Activated naive CD4-positive, alpha-beta T cell treated with anti-CD3 and anti-CD28 coated beads, Interleukin-2, amount 10 ng/mL, durations not matched to agents 7 days and 5 days (primary cell): Measurements from ENCODE around the gene FBXL3.

Experiments
- CTCF ChIA-PET: fragments of 350-600 bp; sonication (Branson Sonifier 250); formaldehyde crosslinking; loops from one replicate; lab custom pipeline; 2021; ENCODE audit warnings: antibody characterized with exemption; lab: Charles Lee
- DNase-seq: peaks from one replicate; pipeline ENCODE4 v3.0.0-alpha.2; 2020
- H3K27ac Mint-ChIP-seq: one replicate; pipeline ENCODE4 v1.8.0; 2021; ENCODE audit warnings: mild to moderate bottlenecking, moderate library complexity, mixed read lengths
- H3K27me3 Mint-ChIP-seq: one replicate; pipeline ENCODE4 v1.8.0; 2021; ENCODE audit warnings: mild to moderate bottlenecking, mixed read lengths
- H3K36me3 Mint-ChIP-seq: one replicate; pipeline ENCODE4 v1.8.0; 2021; ENCODE audit warnings: mixed read lengths
- H3K4me1 Mint-ChIP-seq: one replicate; pipeline ENCODE4 v1.8.0; 2021; ENCODE audit warnings: mixed read lengths
- H3K4me3 Mint-ChIP-seq: one replicate; pipeline ENCODE4 v1.8.0; 2021; ENCODE audit warnings: mild to moderate bottlenecking, moderate library complexity, mixed read lengths
- H3K9me3 Mint-ChIP-seq: one replicate; pipeline ENCODE4 v1.8.0; 2021; ENCODE audit warnings: mixed read lengths

The FBXL3 gene

GRCh38 chr13:76991432-76991795, 35.5 kb downstream of the FBXL3 start:
- DNase-seq, result peak; percentile 65
- H3K27ac Mint-ChIP-seq, result peak overlapping the region; percentile 98
- H3K36me3 Mint-ChIP-seq, result peaks cover 13% of the 10 kb centered on the region
- H3K4me1 Mint-ChIP-seq, result peaks cover 32% of the 10 kb centered on the region
- H3K27me3 Mint-ChIP-seq, result peaks cover under 1% of the 10 kb centered on the region
- H3K4me3 Mint-ChIP-seq, result peak overlapping the region; percentile 97
- CTCF ChIA-PET, result interaction anchor here (0.9 to 1.5 kb wide), 4 partner anchors 11 to 106 kb away, joined by 3 to 10 read pairs (median 3); no protein-coding TSS in a partner anchor
- H3K9me3 Mint-ChIP-seq, result no peaks in the 10 kb centered on the region

DNA sequence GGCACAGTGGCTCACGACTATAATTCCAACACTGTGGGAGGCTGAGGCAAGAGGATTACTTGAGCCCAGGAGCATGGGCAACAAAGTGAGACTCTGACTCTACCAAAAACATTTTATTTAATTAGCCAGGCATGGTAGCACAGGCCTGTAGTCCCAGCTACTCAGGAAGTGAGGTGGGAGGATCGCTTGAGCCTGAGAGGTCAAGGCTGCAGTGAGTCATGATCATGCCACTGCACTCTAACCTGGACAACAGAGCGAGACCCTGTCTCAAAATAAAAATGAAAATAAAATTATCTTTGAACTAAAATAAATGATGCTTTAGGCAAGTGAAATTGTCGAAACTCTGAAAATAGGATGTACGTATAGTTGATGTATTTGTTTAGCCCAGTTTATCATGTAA, 43.3 kb downstream of the FBXL3 start:
- no peak overlapping the region for H3K27ac Mint-ChIP-seq
- H3K4me3 Mint-ChIP-seq, result no peak overlapping the region
- H3K4me1 Mint-ChIP-seq, result peaks cover 2% of the 10 kb centered on the region
- H3K36me3 Mint-ChIP-seq, result no peaks in the 10 kb centered on the region
- CTCF ChIA-PET, result interaction anchor here (1.0 kb wide), 1 partner anchor 13 kb away, joined by 3 read pairs; no protein-coding TSS in a partner anchor
- no peak for DNase-seq
- peaks cover 48% of the 10 kb centered on the region for H3K27me3 Mint-ChIP-seq
- H3K9me3 Mint-ChIP-seq, result no peaks in the 10 kb centered on the region

DNA sequence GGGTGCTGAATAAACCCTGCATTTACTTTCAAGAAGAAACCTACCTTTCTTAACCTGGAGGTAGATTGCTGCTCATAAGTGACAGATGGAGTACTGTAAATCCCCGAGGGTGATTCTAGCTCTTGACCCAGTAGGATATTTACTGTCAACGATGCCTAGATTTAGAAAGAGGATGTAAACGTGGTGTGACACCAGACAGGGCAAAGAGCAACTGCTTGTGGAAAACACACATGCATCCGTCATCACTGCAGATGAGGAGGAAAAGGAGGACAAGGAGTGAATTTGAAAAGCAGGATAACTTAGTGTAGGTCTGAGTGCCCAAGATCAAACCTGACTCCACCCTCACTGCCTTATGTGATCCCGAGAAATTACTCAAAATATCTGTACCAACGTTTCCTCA, 44.9 kb downstream of the FBXL3 start:
- no peak for DNase-seq
- H3K4me3 Mint-ChIP-seq, result no peak overlapping the region
- H3K27me3 Mint-ChIP-seq, result peaks cover 61% of the 10 kb centered on the region
- H3K27ac Mint-ChIP-seq, result no peak overlapping the region
- peaks cover 4% of the 10 kb centered on the region for H3K4me1 Mint-ChIP-seq
- H3K9me3 Mint-ChIP-seq, result no peaks in the 10 kb centered on the region
- CTCF ChIA-PET, result interaction anchor here (1.1 to 2.3 kb wide), 2 partner anchors 13 to 159 kb away, joined by 5 to 8 read pairs; no protein-coding TSS in a partner anchor
- H3K36me3 Mint-ChIP-seq, result no peaks in the 10 kb centered on the region

DNA sequence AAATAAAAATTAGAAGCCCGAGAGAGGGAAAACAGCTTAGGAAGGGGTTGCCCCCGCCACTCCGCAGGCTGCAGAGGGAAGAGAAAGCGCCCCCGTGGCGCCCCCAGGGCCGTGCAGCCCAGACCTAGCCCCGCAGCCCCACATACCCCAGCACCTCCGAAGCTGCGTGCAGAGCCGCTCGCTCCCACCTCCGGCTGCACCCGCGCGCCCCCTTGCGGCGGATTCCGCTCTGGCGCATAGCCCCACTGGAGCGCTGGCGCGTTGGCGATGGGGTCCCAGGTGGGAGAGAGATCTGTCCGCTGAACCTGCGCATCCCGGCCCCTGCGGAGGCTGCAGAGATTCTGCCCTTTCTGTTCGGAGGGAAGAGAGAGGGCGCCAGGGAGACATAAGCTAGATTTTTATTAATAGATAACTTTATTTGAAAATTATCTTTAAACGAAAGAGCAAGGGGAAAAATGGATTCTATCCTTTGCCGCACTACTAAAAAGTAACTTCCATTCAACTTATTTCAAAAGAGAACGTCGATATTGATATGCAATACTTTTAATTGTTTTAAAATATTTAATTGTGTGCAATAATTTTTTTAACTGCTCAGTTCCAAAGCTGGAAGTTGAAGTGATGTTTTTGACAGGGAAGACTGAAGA, 46.8 kb downstream of the FBXL3 start:
- peaks cover 11% of the 10 kb centered on the region for H3K4me1 Mint-ChIP-seq
- CTCF ChIA-PET, result interaction anchor here (0.5 to 2.3 kb wide), 21 partner anchors 9 to 1105 kb away, joined by 3 to 11 read pairs (median 3); partner anchors contain the start of genes CLN5 and KCTD12

DNA sequence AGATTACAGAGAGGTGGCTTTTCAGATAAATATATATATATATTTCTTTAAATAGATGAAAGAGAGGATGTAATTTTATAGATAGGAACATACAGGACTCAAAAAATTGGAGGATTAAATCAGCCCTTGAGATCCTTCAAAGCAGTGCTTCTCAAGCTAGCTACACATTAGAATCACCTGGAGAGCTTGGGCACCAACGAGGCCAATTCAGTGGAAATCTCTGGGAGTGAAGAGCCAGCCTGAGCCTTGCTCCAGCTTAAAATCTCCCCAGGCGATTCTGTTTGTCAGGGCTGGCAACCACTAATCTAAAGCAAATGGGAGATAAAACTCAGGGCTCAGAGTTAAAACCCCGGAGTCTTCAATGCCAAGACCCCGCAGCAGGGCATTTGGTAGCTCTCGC, 50.0 kb downstream of the FBXL3 start:
- peaks cover 11% of the 10 kb centered on the region for H3K4me1 Mint-ChIP-seq
- DNase-seq, result no peak
- CTCF ChIA-PET, result interaction anchor here (1.3 to 1.4 kb wide), 2 partner anchors 13 to 91 kb away, joined by 3 to 4 read pairs; no protein-coding TSS in a partner anchor
- H3K9me3 Mint-ChIP-seq, result no peaks in the 10 kb centered on the region
- H3K4me3 Mint-ChIP-seq, result no peak overlapping the region
- H3K27me3 Mint-ChIP-seq, result peaks cover 61% of the 10 kb centered on the region
- H3K27ac Mint-ChIP-seq, result no peak overlapping the region
- no peaks in the 10 kb centered on the region for H3K36me3 Mint-ChIP-seq

More for the DNA sequence above, 46.8 kb downstream of the FBXL3 start:
- DNase-seq, result peak; percentile 88
- Mint-ChIP-seq H3K4me3 (peak overlapping the region; percentile 31), H3K27ac (no peak overlapping the region), H3K9me3 (no peaks in the 10 kb centered on the region), H3K27me3 (peaks cover 66% of the 10 kb centered on the region), H3K36me3 (no peaks in the 10 kb centered on the region)

DNA sequence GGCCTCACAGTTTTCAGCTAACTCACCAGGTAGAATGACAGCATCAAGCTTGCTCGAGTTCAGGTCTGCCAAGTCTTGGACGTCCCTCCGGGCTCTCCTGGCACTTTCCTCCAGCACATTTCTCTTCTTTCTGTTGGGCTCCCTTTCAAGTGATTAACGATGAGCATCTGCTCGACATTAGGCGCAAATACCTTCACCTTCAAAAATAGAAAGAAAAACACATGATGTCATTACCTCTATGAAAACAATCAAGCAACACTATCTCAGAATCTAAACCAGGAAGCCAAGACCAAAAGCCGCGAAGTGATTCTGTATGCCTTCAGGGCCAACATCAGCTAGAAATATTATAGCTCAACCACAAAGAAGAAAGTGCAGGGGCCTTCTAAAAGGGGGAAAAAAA, 50.5 kb downstream of the FBXL3 start:
- peaks cover 58% of the 10 kb centered on the region for H3K27me3 Mint-ChIP-seq
- H3K27ac Mint-ChIP-seq, result no peak overlapping the region
- H3K9me3 Mint-ChIP-seq, result no peaks in the 10 kb centered on the region
- H3K36me3 Mint-ChIP-seq, result no peaks in the 10 kb centered on the region
- peak; percentile 29 for DNase-seq
- CTCF ChIA-PET, result interaction anchor here (1.3 to 1.4 kb wide), 2 partner anchors 14 to 91 kb away, joined by 3 to 4 read pairs; no protein-coding TSS in a partner anchor
- peaks cover 11% of the 10 kb centered on the region for H3K4me1 Mint-ChIP-seq
- H3K4me3 Mint-ChIP-seq, result no peak overlapping the region

- Mint-ChIP-seq H3K36me3 (no peaks in the 10 kb centered on the region), H3K9me3 (no peaks in the 10 kb centered on the region), H3K27me3 (peaks cover 58% of the 10 kb centered on the region), H3K4me1 (peaks cover 11% of the 10 kb centered on the region), H3K4me3 (no peak overlapping the region), H3K27ac (no peak overlapping the region)
- no peak for DNase-seq
- CTCF ChIA-PET, result interaction anchor here (1.4 kb wide), 1 partner anchor 14 kb away, joined by 4 read pairs; no protein-coding TSS in a partner anchor
Measured at GRCh38 chr13:76975863-76976262, 51.1 kb downstream of the FBXL3 start.

- Mint-ChIP-seq H3K36me3 (no peaks in the 10 kb centered on the region), H3K27me3 (peaks cover 58% of the 10 kb centered on the region)
- CTCF ChIA-PET, result interaction anchor here (1.2 kb wide), 1 partner anchor 20 kb away, joined by 3 read pairs; no protein-coding TSS in a partner anchor
Measured at GRCh38 chr13:76974618-76974975, 52.4 kb downstream of the FBXL3 start.

DNA sequence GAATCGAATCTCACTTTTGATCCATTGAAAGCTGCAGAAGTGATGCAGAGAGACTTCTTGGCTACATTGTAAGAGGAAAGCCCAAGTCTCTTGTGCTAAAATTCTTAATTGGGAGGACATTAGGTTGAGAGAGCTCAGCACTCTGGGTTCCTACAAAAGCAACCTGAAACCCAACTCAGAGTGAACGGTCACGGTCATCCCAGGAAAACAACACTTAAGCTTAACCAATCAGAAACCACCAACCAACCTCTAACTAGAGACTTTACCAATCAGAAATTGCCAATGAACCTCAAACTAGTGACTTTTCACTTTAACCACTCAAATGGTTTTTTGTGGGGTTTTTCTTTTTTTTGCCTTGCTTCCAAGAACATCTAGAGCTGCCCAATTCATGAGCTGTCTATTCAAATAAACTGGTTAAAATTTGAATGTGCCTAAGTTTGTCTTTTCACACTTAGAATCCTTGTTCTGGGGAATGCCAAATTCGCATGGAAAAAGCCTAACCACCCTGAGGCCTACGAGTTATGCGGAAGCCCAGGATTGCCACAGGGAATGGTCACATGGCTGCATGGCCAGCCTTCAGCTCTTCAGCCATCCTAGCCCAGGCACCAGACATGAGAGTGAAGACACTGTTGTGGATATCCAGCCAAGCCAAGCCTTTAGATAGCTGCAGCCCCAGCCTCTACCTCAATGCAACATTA, 52.9 kb downstream of the FBXL3 start:
- CTCF ChIA-PET, result interaction anchor here (1.2 kb wide), 1 partner anchor 21 kb away, joined by 3 read pairs; no protein-coding TSS in a partner anchor
- no peak overlapping the region for H3K4me3 Mint-ChIP-seq
- H3K36me3 Mint-ChIP-seq, result no peaks in the 10 kb centered on the region
- no peak for DNase-seq
- H3K4me1 Mint-ChIP-seq, result peaks cover 9% of the 10 kb centered on the region
- H3K27ac Mint-ChIP-seq, result no peak overlapping the region
- H3K9me3 Mint-ChIP-seq, result no peaks in the 10 kb centered on the region
- H3K27me3 Mint-ChIP-seq, result peaks cover 53% of the 10 kb centered on the region

More at GRCh38 chr13:76974618-76974975, 52.4 kb downstream of the FBXL3 start:
- H3K9me3 Mint-ChIP-seq, result no peaks in the 10 kb centered on the region
- H3K27ac Mint-ChIP-seq, result no peak overlapping the region
- H3K4me3 Mint-ChIP-seq, result no peak overlapping the region
- no peak for DNase-seq
- H3K4me1 Mint-ChIP-seq, result peaks cover 9% of the 10 kb centered on the region

- CTCF ChIA-PET, result no interaction called here
- no peak overlapping the region for H3K27ac Mint-ChIP-seq
Measured at GRCh38 chr13:76971851-76972829, 54.8 kb downstream of the FBXL3 start.

DNA sequence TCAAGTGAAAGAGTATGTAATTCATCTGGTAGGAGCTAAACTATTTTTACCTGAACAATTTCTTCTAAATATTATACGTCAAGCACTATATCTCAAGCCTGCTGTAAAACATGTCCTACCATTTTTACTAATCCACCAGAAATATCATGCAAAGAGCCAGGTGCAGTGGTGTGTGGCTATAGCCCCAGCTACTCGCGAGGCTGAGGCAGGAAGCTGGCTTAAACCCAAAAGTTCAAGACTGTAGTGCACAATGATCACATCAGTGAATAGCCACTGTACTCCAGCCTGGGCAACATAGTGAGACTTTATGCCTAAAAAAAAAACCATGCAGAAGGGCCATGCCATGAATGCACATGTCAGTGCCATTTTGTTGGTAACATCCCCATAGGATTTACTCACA, 55.7 kb downstream of the FBXL3 start:
- Mint-ChIP-seq H3K27ac (no peak overlapping the region), H3K9me3 (no peaks in the 10 kb centered on the region), H3K27me3 (peaks cover 28% of the 10 kb centered on the region), H3K4me1 (no peaks in the 10 kb centered on the region), H3K4me3 (no peak overlapping the region), H3K36me3 (no peaks in the 10 kb centered on the region)
- no peak for DNase-seq
- CTCF ChIA-PET, result no interaction called here

More at GRCh38 chr13:76971851-76972829, 54.8 kb downstream of the FBXL3 start:
- Mint-ChIP-seq H3K4me3 (no peak overlapping the region), H3K9me3 (no peaks in the 10 kb centered on the region), H3K36me3 (no peaks in the 10 kb centered on the region), H3K27me3 (peaks cover 37% of the 10 kb centered on the region), H3K4me1 (peaks cover 8% of the 10 kb centered on the region)
- DNase-seq, result no peak

- Mint-ChIP-seq H3K9me3 (no peaks in the 10 kb centered on the region), H3K27ac (no peak overlapping the region), H3K27me3 (peaks cover 20% of the 10 kb centered on the region), H3K4me3 (no peak overlapping the region), H3K36me3 (no peaks in the 10 kb centered on the region), H3K4me1 (no peaks in the 10 kb centered on the region)
- CTCF ChIA-PET, result interaction anchor here (2.2 kb wide), 1 partner anchor 11 kb away, joined by 8 read pairs; no protein-coding TSS in a partner anchor
- no peak for DNase-seq
Measured at GRCh38 chr13:76969488-76970365, 57.2 kb downstream of the FBXL3 start.

DNA sequence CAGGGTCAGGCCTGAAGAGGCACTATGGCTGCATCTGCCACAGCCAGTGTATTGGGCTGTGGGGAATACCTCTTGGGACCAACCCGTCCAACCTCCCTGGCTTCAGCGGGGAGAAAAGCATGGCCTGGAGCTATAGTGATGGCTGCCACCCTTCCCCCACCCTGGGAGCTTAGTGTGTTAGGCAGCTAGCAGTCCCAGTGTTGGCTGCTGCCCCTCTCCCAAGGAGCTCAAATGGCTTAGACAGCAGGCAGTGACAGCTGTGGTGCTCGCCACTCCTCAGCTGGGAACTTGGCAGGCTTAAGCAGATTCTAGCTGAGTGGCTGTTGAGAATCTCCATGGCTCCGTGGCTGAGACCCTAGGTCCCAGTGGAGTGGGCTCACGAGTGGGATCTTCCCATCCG, 58.9 kb downstream of the FBXL3 start:
- Mint-ChIP-seq H3K27me3 (peaks cover 14% of the 10 kb centered on the region), H3K4me3 (no peak overlapping the region), H3K36me3 (no peaks in the 10 kb centered on the region), H3K27ac (no peak overlapping the region), H3K9me3 (no peaks in the 10 kb centered on the region), H3K4me1 (no peaks in the 10 kb centered on the region)
- CTCF ChIA-PET, result interaction anchor here (2.2 kb wide), 1 partner anchor 13 kb away, joined by 8 read pairs; no protein-coding TSS in a partner anchor
- no peak for DNase-seq
